Activated CD4-positive, alpha-beta memory T cell treated with anti-CD3 and anti-CD28 coated beads, Interleukin-2, amount 10 ng/mL, durations not matched to agents 7 days and 5 days (primary cell): ENCODE results near the gene TRIM42. TPM values are rescaled to one million over a fixed set of nuclear protein-coding genes. Genes with fewer than 3 reads are reported as not detected.

Experiments
- CTCF ChIA-PET: fragments of 350-600 bp; sonication (Branson Sonifier 250); formaldehyde crosslinking; loops from one replicate; lab custom pipeline; 2021; ENCODE audit warnings: antibody characterized with exemption, inconsistent platforms; lab: Charles Lee
- POLR2A ChIA-PET: fragments of 350-600 bp; sonication (Branson Sonifier 250); formaldehyde crosslinking; loops from one replicate; lab custom pipeline; 2021; ENCODE audit warnings: antibody characterized with exemption; lab: Charles Lee
- DNase-seq: peaks from one replicate; pipeline ENCODE4 v3.0.0-alpha.2; 2020
- H3K27ac Mint-ChIP-seq: one replicate; pipeline ENCODE4 v1.8.0; 2021; ENCODE audit warnings: mild to moderate bottlenecking, mixed read lengths
- H3K27me3 Mint-ChIP-seq: one replicate; pipeline ENCODE4 v1.8.0; 2021; ENCODE audit warnings: mixed read lengths
- H3K36me3 Mint-ChIP-seq: one replicate; pipeline ENCODE4 v1.8.0; 2021; ENCODE audit warnings: low read depth, mixed read lengths
- H3K4me1 Mint-ChIP-seq: one replicate; pipeline ENCODE4 v1.8.0; 2021; ENCODE audit warnings: mixed read lengths
- H3K4me3 Mint-ChIP-seq: one replicate; pipeline ENCODE4 v1.8.0; 2021; ENCODE audit warnings: mild to moderate bottlenecking, mixed read lengths
- H3K9me3 Mint-ChIP-seq: one replicate; pipeline ENCODE4 v1.8.0; 2021; ENCODE audit warnings: mixed read lengths
- total RNA-seq, 2 experiments: library from RNA; stranded (reverse); gene quantifications; one replicate each; pipeline ENCODE4 v1.2.3, GENCODE V29; 2021

Gene TRIM42
- total RNA-seq, 2 experiments from 2014 or later = not detected

- H3K27me3 Mint-ChIP-seq = peaks cover under 1% of the 10 kb centered on the region
- no peak overlapping the region for H3K27ac Mint-ChIP-seq
- H3K36me3 Mint-ChIP-seq = no peaks in the 10 kb centered on the region
- no peaks in the 10 kb centered on the region for H3K9me3 Mint-ChIP-seq
- ChIA-PET CTCF (interaction anchor here (1.4 kb wide), 1 partner anchor 589 kb away, joined by 3 read pairs; no protein-coding TSS in a partner anchor), POLR2A (no interaction called here)
- H3K4me3 Mint-ChIP-seq = no peak overlapping the region
- H3K4me1 Mint-ChIP-seq = no peaks in the 10 kb centered on the region
- DNase-seq = no peak
Observed at GRCh38 chr3:140717921-140718320, 40.1 kb downstream of the TRIM42 start.

GRCh38 chr3:140719841-140720614, 42.2 kb downstream of the TRIM42 start:
- DNase-seq = no peak
- Mint-ChIP-seq H3K4me1 (no peaks in the 10 kb centered on the region), H3K4me3 (no peak overlapping the region), H3K36me3 (no peaks in the 10 kb centered on the region), H3K27ac (no peak overlapping the region), H3K9me3 (no peaks in the 10 kb centered on the region), H3K27me3 (no peaks in the 10 kb centered on the region)
- ChIA-PET POLR2A (no interaction called here), CTCF (no interaction called here)

GRCh38 chr3:140723576-140723975, 45.7 kb downstream of the TRIM42 start:
- ChIA-PET CTCF (no interaction called here), POLR2A (no interaction called here)
- H3K9me3 Mint-ChIP-seq = no peaks in the 10 kb centered on the region
- no peak for DNase-seq
- H3K36me3 Mint-ChIP-seq = no peaks in the 10 kb centered on the region
- no peak overlapping the region for H3K27ac Mint-ChIP-seq
- H3K4me3 Mint-ChIP-seq = no peak overlapping the region
- no peaks in the 10 kb centered on the region for H3K4me1 Mint-ChIP-seq
- no peaks in the 10 kb centered on the region for H3K27me3 Mint-ChIP-seq

GRCh38 chr3:140724856-140725812, 47.3 kb downstream of the TRIM42 start:
- ChIA-PET CTCF (no interaction called here), POLR2A (no interaction called here)
- DNase-seq = no peak
- Mint-ChIP-seq H3K27me3 (no peaks in the 10 kb centered on the region), H3K4me3 (no peak overlapping the region), H3K36me3 (no peaks in the 10 kb centered on the region), H3K9me3 (no peaks in the 10 kb centered on the region), H3K27ac (no peak overlapping the region), H3K4me1 (no peaks in the 10 kb centered on the region)

- H3K4me3 Mint-ChIP-seq = no peak overlapping the region
- no peak for DNase-seq
- POLR2A ChIA-PET = no interaction called here
- no peaks in the 10 kb centered on the region for H3K27me3 Mint-ChIP-seq
- H3K9me3 Mint-ChIP-seq = no peaks in the 10 kb centered on the region
- CTCF ChIA-PET = no interaction called here
- no peaks in the 10 kb centered on the region for H3K4me1 Mint-ChIP-seq
- no peaks in the 10 kb centered on the region for H3K36me3 Mint-ChIP-seq
- H3K27ac Mint-ChIP-seq = no peak overlapping the region
Observed at GRCh38 chr3:140726066-140726465, 48.2 kb downstream of the TRIM42 start.

- Mint-ChIP-seq H3K4me3 (no peak overlapping the region), H3K4me1 (no peaks in the 10 kb centered on the region), H3K36me3 (no peaks in the 10 kb centered on the region), H3K27me3 (no peaks in the 10 kb centered on the region), H3K27ac (no peak overlapping the region), H3K9me3 (no peaks in the 10 kb centered on the region)
- CTCF ChIA-PET = no interaction called here
- POLR2A ChIA-PET = no interaction called here
- no peak for DNase-seq
Observed at GRCh38 chr3:140727886-140728285, 50.0 kb downstream of the TRIM42 start.

GRCh38 chr3:140731440-140732119, 53.7 kb downstream of the TRIM42 start:
- Mint-ChIP-seq H3K27ac (no peak overlapping the region), H3K4me3 (no peak overlapping the region), H3K36me3 (no peaks in the 10 kb centered on the region), H3K9me3 (no peaks in the 10 kb centered on the region), H3K4me1 (no peaks in the 10 kb centered on the region), H3K27me3 (peaks cover 2% of the 10 kb centered on the region)
- ChIA-PET CTCF (no interaction called here), POLR2A (no interaction called here)
- no peak for DNase-seq

GRCh38 chr3:140733623-140734022, 55.8 kb downstream of the TRIM42 start:
- DNase-seq = no peak
- POLR2A ChIA-PET = no interaction called here
- Mint-ChIP-seq H3K27ac (no peak overlapping the region), H3K4me3 (no peak overlapping the region), H3K36me3 (no peaks in the 10 kb centered on the region), H3K4me1 (no peaks in the 10 kb centered on the region), H3K9me3 (no peaks in the 10 kb centered on the region), H3K27me3 (peaks cover 2% of the 10 kb centered on the region)
- CTCF ChIA-PET = no interaction called here

- Mint-ChIP-seq H3K4me3 (no peak overlapping the region), H3K36me3 (no peaks in the 10 kb centered on the region), H3K27ac (no peak overlapping the region), H3K9me3 (no peaks in the 10 kb centered on the region), H3K4me1 (no peaks in the 10 kb centered on the region), H3K27me3 (peaks cover 2% of the 10 kb centered on the region)
- DNase-seq = no peak
- POLR2A ChIA-PET = no interaction called here
- CTCF ChIA-PET = no interaction called here
Observed at GRCh38 chr3:140736863-140737460, 59.1 kb downstream of the TRIM42 start.

GRCh38 chr3:140742116-140742515, 64.3 kb downstream of the TRIM42 start:
- no peak for DNase-seq
- Mint-ChIP-seq H3K27me3 (no peaks in the 10 kb centered on the region), H3K4me1 (no peaks in the 10 kb centered on the region), H3K9me3 (no peaks in the 10 kb centered on the region), H3K4me3 (no peak overlapping the region), H3K27ac (no peak overlapping the region), H3K36me3 (no peaks in the 10 kb centered on the region)
- CTCF ChIA-PET = interaction anchor here (0.7 kb wide), 1 partner anchor 166 kb away, joined by 3 read pairs; no protein-coding TSS in a partner anchor
- POLR2A ChIA-PET = no interaction called here

- H3K27me3 Mint-ChIP-seq = no peaks in the 10 kb centered on the region
- no peak overlapping the region for H3K4me3 Mint-ChIP-seq
- no peaks in the 10 kb centered on the region for H3K36me3 Mint-ChIP-seq
- H3K9me3 Mint-ChIP-seq = no peaks in the 10 kb centered on the region
- CTCF ChIA-PET = no interaction called here
- POLR2A ChIA-PET = no interaction called here
- no peaks in the 10 kb centered on the region for H3K4me1 Mint-ChIP-seq
- no peak overlapping the region for H3K27ac Mint-ChIP-seq
- no peak for DNase-seq
Observed at GRCh38 chr3:140748171-140748570, 70.3 kb downstream of the TRIM42 start.

GRCh38 chr3:140748903-140749302, 71.0 kb downstream of the TRIM42 start:
- no peaks in the 10 kb centered on the region for H3K36me3 Mint-ChIP-seq
- H3K4me3 Mint-ChIP-seq = no peak overlapping the region
- CTCF ChIA-PET = no interaction called here
- POLR2A ChIA-PET = no interaction called here
- H3K27me3 Mint-ChIP-seq = no peaks in the 10 kb centered on the region
- no peaks in the 10 kb centered on the region for H3K4me1 Mint-ChIP-seq
- no peaks in the 10 kb centered on the region for H3K9me3 Mint-ChIP-seq
- no peak for DNase-seq
- no peak overlapping the region for H3K27ac Mint-ChIP-seq
